ENCODE results near the gene KCNG4. TPM values are rescaled to one million over a fixed set of nuclear protein-coding genes. Genes with fewer than 3 reads are reported as not detected.

Gene KCNG4
- total and polyA plus RNA-seq, 2 of the 8 experiments (the other 6 are each of a cell fraction or from before 2014, with no cell fraction given), result not detected

- TF ChIP-seq CHD7 (IDR thresholded peaks at IDR 0.05; ENCODE audit: insufficient replicate concordance, low read length) (no peak), KDM5A (IDR thresholded peaks at IDR 0.05; ENCODE audit: low read length) (no peak), TCF12 (IDR thresholded peaks at IDR 0.05; ENCODE audit: low read depth, low read length) (no peak)
These were observed 15.3 kb downstream of the KCNG4 start (continued) for GRCh38 chr16:84224554-84224953.

Measured in H1 (cell line).